Right lobe of liver (tissue), 4 donors: ENCODE measurements around the gene DCC.

Source experiments
- POLR2A ChIP-seq: fragments of 450-650 bp; IDR thresholded peaks from one replicate; pipeline ENCODE4 v1.6.1; 2017; ENCODE audit warnings: antibody characterized with exemption, mild to moderate bottlenecking
- TF ChIP-seq, protein P1 (sequence below), 4 donors: fragments of 200-600 bp in 3 of 4; fragments of 450-650 bp in 1 of 4; IDR thresholded peaks; one replicate each; pipeline versions ENCODE4 v1.5.1 to v1.8.0; 2016 to 2022; ENCODE audit warnings: antibody characterized with exemption in 4 of 4, mild to moderate bottlenecking in 2 of 4
- donor health status: DM: no; HTN: no; CAD: no.
- donor health status: DM: no; HTN: no; CAD: no.
- donor health status: DM: no; HTN: yes; CAD: no.

DNA sequence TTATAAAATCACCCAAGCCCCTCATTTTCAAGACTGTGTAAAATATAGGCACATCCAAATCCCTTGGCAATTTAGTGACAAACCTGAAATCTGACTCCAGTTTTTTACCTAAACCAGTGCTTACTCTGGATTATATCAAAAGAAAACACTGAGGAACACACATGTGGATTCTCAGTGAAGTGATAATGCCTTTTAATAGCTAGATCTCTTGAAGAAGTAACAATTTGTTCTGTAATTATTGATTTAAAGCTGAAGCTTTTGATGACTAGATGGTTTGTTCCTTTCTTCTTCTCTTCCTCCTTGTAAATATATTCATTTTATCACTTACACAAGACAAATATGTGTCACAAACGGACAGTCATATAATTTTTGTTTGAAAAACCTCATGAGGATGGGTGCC, 894.6 kb downstream of the DCC start:
- TF ChIP-seq, protein P1, sequence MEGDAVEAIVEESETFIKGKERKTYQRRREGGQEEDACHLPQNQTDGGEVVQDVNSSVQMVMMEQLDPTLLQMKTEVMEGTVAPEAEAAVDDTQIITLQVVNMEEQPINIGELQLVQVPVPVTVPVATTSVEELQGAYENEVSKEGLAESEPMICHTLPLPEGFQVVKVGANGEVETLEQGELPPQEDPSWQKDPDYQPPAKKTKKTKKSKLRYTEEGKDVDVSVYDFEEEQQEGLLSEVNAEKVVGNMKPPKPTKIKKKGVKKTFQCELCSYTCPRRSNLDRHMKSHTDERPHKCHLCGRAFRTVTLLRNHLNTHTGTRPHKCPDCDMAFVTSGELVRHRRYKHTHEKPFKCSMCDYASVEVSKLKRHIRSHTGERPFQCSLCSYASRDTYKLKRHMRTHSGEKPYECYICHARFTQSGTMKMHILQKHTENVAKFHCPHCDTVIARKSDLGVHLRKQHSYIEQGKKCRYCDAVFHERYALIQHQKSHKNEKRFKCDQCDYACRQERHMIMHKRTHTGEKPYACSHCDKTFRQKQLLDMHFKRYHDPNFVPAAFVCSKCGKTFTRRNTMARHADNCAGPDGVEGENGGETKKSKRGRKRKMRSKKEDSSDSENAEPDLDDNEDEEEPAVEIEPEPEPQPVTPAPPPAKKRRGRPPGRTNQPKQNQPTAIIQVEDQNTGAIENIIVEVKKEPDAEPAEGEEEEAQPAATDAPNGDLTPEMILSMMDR (IDR thresholded peaks at IDR 0.05), result no peak
- TF ChIP-seq POLR2A, result no peak
